BJ (cell line): ENCODE measurements around the gene IRAK1BP1. TPM values are rescaled to one million over a fixed set of nuclear protein-coding genes. Genes with fewer than 3 reads are reported as not detected.

Source experiments
- CTCF ChIA-PET: fragments of 350-600 bp; formaldehyde crosslinking; extraction: SDS; loops from one replicate; lab custom pipeline; 2021; ENCODE audit warnings: antibody characterized with exemption, inconsistent platforms; lab: Yijun Ruan, JAX
- POLR2A ChIA-PET: fragments of 300-600 bp; sonication (Branson Sonifier 250); formaldehyde crosslinking; extraction: SDS; loops from one replicate; lab custom pipeline; 2021; ENCODE audit warnings: antibody characterized with exemption; lab: Charles Lee
- DNase-seq: peaks from one replicate; pipeline ENCODE4 v3.0.0-alpha.2; 2011; ENCODE audit warnings: low read depth
- H3K27me3 ChIP-seq: 2 replicates; pipeline ENCODE4 v1.6.0; 2011; ENCODE audit warnings: low read length; ENCODE audit not compliant: control insufficient read depth, insufficient read depth
- H3K36me3 ChIP-seq: 2 replicates; pipeline ENCODE4 v1.5.1; 2011; ENCODE audit warnings: low read length; ENCODE audit not compliant: control insufficient read depth, insufficient read depth
- H3K4me3 ChIP-seq: 2 replicates; pipeline ENCODE4 v1.5.1; 2011; ENCODE audit warnings: low read depth, mild to moderate bottlenecking, control low read depth, low read length
- CTCF ChIP-seq: IDR thresholded peaks from 2 replicates; pipeline ENCODE4 v1.5.1; 2011; ENCODE audit warnings: low read depth, mild to moderate bottlenecking, control low read depth, inconsistent platforms, low read length, moderate library complexity; ENCODE audit not compliant: insufficient read depth
- polyA plus RNA-seq: library from polyadenylated mRNA; depleted of rRNA; stranded (reverse); fragments of >200 nt; gene quantifications from 2 replicates; pipeline ENCODE4 v1.2.3, GENCODE V29; 2011

IRAK1BP1 gene
- polyA plus RNA-seq, 1 experiment, result 1.4 TPM

- no peak for TF ChIP-seq CTCF
- no peak for DNase-seq
- CTCF ChIA-PET, result interaction anchor here (0.9 to 1.2 kb wide), 2 partner anchors 22 to 29 kb away, joined by 3 read pairs; no protein-coding TSS in a partner anchor
- Histone ChIP-seq H3K36me3 (no peaks in the 10 kb centered on the region), H3K4me3 (no peak overlapping the region), H3K27me3 (no peaks in the 10 kb centered on the region)
- POLR2A ChIA-PET, result no interaction called here
These were observed 35.1 kb upstream of the IRAK1BP1 start for GRCh38 chr6:78832091-78832808.

GRCh38 chr6:78835817-78836216, 31.5 kb upstream of the IRAK1BP1 start:
- no peak for TF ChIP-seq CTCF
- Histone ChIP-seq H3K27me3 (no peaks in the 10 kb centered on the region), H3K4me3 (no peak overlapping the region), H3K36me3 (no peaks in the 10 kb centered on the region)
- CTCF ChIA-PET, result interaction anchor here (0.6 to 1.1 kb wide), 2 partner anchors 20 to 1354 kb away, joined by 3 read pairs; no protein-coding TSS in a partner anchor
- POLR2A ChIA-PET, result no interaction called here
- no peak for DNase-seq

GRCh38 chr6:78836598-78836997, 30.8 kb upstream of the IRAK1BP1 start:
- POLR2A ChIA-PET, result no interaction called here
- no peak for TF ChIP-seq CTCF
- Histone ChIP-seq H3K27me3 (no peaks in the 10 kb centered on the region), H3K36me3 (no peaks in the 10 kb centered on the region), H3K4me3 (no peak overlapping the region)
- CTCF ChIA-PET, result no interaction called here
- DNase-seq, result no peak

GRCh38 chr6:78841111-78841510, 26.2 kb upstream of the IRAK1BP1 start:
- Histone ChIP-seq H3K4me3 (no peak overlapping the region), H3K27me3 (no peaks in the 10 kb centered on the region), H3K36me3 (no peaks in the 10 kb centered on the region)
- DNase-seq, result no peak
- ChIA-PET POLR2A (no interaction called here), CTCF (no interaction called here)
- TF ChIP-seq CTCF, result no peak

GRCh38 chr6:78842953-78843352, 24.4 kb upstream of the IRAK1BP1 start:
- ChIA-PET CTCF (interaction anchor here (1.2 kb wide), 1 partner anchor 32 kb away, joined by 3 read pairs; no protein-coding TSS in a partner anchor), POLR2A (no interaction called here)
- no peak overlapping the region for H3K4me3 ChIP-seq
- no peak for DNase-seq
- TF ChIP-seq CTCF, result no peak
- H3K36me3 ChIP-seq, result no peaks in the 10 kb centered on the region
- H3K27me3 ChIP-seq, result no peaks in the 10 kb centered on the region
